Lung (tissue), 12 donors: ENCODE data around the gene GIGYF2. TPM values are rescaled to one million over a fixed set of nuclear protein-coding genes. Genes with fewer than 3 reads are reported as not detected.

Experiments used
- ATAC-seq: fragments of 200-7000 bp; cut with Tn5 transposase; one replicate; pipeline ENCODE4 v1.9.1; 2020; ENCODE audit warnings: moderate number of reproducible peaks; ENCODE audit not compliant: insufficient read depth, low FRiP score
- DNase-seq, 3 donors: peaks; one replicate each; pipeline ENCODE4 v3.0.0-alpha.2; 2013 to 2017
- H3K27ac ChIP-seq, 2 donors: one replicate each; pipeline ENCODE4 v1.5.1; 2013; ENCODE audit warnings: mild to moderate bottlenecking in 2 of 2, moderate library complexity in 2 of 2, control low read depth in 1 of 2, inconsistent platforms in 1 of 2, low read depth in 1 of 2, low read length in 1 of 2
- H3K27me3 ChIP-seq, 3 donors: one replicate each; pipeline ENCODE4 v1.5.1; 2013; ENCODE audit warnings: low read length in 2 of 3; ENCODE audit not compliant: control insufficient read depth in 3 of 3, insufficient read depth in 3 of 3
- H3K36me3 ChIP-seq, 4 donors: one replicate each; pipeline ENCODE4 v1.5.1; 2013; ENCODE audit warnings: low read length in 4 of 4, mild to moderate bottlenecking in 1 of 4, moderate library complexity in 1 of 4; ENCODE audit not compliant: control insufficient read depth in 4 of 4, insufficient read depth in 4 of 4
- H3K4me1 ChIP-seq, 5 donors: one replicate each; pipeline ENCODE4 v1.5.1; 2013; ENCODE audit warnings: low read length in 5 of 5, mild to moderate bottlenecking in 2 of 5, moderate library complexity in 1 of 5; ENCODE audit not compliant: control insufficient read depth in 5 of 5, insufficient read depth in 5 of 5
- H3K4me3 ChIP-seq: one replicate; pipeline ENCODE4 v1.5.1; 2013; ENCODE audit warnings: mild to moderate bottlenecking, control low read depth, moderate library complexity
- H3K9ac ChIP-seq, 2 donors: one replicate each; pipeline ENCODE4 v1.5.1; 2013; ENCODE audit warnings: low read length in 2 of 2, control low read depth in 1 of 2; ENCODE audit not compliant: insufficient read depth in 1 of 2
- H3K9me3 ChIP-seq, 4 donors: one replicate each; pipeline ENCODE4 v1.5.1; 2013; ENCODE audit warnings: low read length in 3 of 4, mild to moderate bottlenecking in 1 of 4, moderate library complexity in 1 of 4; ENCODE audit not compliant: control insufficient read depth in 4 of 4, insufficient read depth in 3 of 4
- CTCF ChIP-seq: IDR thresholded peaks from 2 replicates; pipeline ENCODE4 v1.5.1; 2012; ENCODE audit warnings: mild to moderate bottlenecking; ENCODE audit errors: control extremely low read depth, extremely low read depth
- WGBS, 2 donors: extraction: QIAGEN DNeasy Blood & Tissue Kit; methylation state at CpG; one replicate each; pipeline ENCODE4 v1.1.7; 2013; 5-methylcytosine and 5-hydroxymethylcytosine counted together
- polyA plus RNA-seq, 2 donors: library from polyadenylated mRNA; stranded (reverse); fragments of 200-250 nt; gene quantifications; one replicate each; pipeline ENCODE4 v1.2.1, GENCODE V29; 2013
- total RNA-seq, 2 donors: library from RNA; depleted of rRNA in 1 of 2; stranded (reverse); fragments of >200 nt in 1 of 2; gene quantifications; one replicate each; pipeline ENCODE4 v1.2.1, GENCODE V29; 2014 to 2021
- donor health status: control.
- donor health status: control.
- donor health status: Bipolar disorder and iron deficiency.
- donor health status: healthy.
- donor health status: DM: yes; HTN: yes; CAD: no.

Gene GIGYF2
- total and polyA plus RNA-seq, 4 donors = 15.9 to 145 (median 37.3) TPM

GRCh38 chr2:232872826-232873225 lies 175.7 kb downstream of the GIGYF2 start:
- Histone ChIP-seq H3K4me1 (peaks cover 0 to 9% (median 0%) of the 10 kb centered on the region in 5 donors), H3K4me3 (no peak overlapping the region), H3K27me3 (peaks cover 0 to 7% (median 7%) of the 10 kb centered on the region in 3 donors), H3K36me3 (no peaks in the 10 kb centered on the region), H3K9me3 (no peaks in the 10 kb centered on the region), H3K9ac (no peak overlapping the region), H3K27ac (no peak overlapping the region)
- WGBS, 2 donors = 92 to 93% methylated on average over 9 of the region's 9 CpGs
- DNase-seq (no peak), ATAC-seq (no peak)
- no peak for TF ChIP-seq CTCF

GRCh38 chr2:232873292-232873908 lies 176.3 kb downstream of the GIGYF2 start:
- no peak overlapping the region for H3K4me3 ChIP-seq
- H3K4me1 ChIP-seq = peaks cover 0 to 9% (median 0%) of the 10 kb centered on the region in 5 donors
- ATAC-seq (no peak), DNase-seq (no peak)
- H3K36me3 ChIP-seq = no peaks in the 10 kb centered on the region
- peaks cover 0 to 7% (median 7%) of the 10 kb centered on the region in 3 donors for H3K27me3 ChIP-seq
- no peaks in the 10 kb centered on the region for H3K9me3 ChIP-seq
- WGBS, 2 donors = 94% methylated on average over 14 of the region's 14 CpGs
- TF ChIP-seq CTCF = no peak
- H3K27ac ChIP-seq = no peak overlapping the region
- no peak overlapping the region for H3K9ac ChIP-seq

GRCh38 chr2:232873909-232874641 lies 176.9 kb downstream of the GIGYF2 start:
- Histone ChIP-seq H3K4me3 (no peak overlapping the region), H3K27ac (no peak overlapping the region), H3K36me3 (no peaks in the 10 kb centered on the region), H3K9me3 (no peaks in the 10 kb centered on the region), H3K9ac (no peak overlapping the region), H3K27me3 (peaks cover 0 to 7% (median 7%) of the 10 kb centered on the region in 3 donors), H3K4me1 (peaks cover 0 to 9% (median 0%) of the 10 kb centered on the region in 5 donors)
- 62 to 68% methylated on average over 6 of the region's 6 CpGs for WGBS, 2 donors
- TF ChIP-seq CTCF = no peak
- no peak for ATAC-seq
- no peak for DNase-seq
